Colonic mucosa (tissue), 4 donors: ENCODE data around the gene SLC9A4. TPM values are rescaled to one million over a fixed set of nuclear protein-coding genes. Genes with fewer than 3 reads are reported as not detected.

Experiments used
- DNase-seq: peaks from one replicate; pipeline ENCODE4 v3.0.0-alpha.2; 2020
- H3K27ac ChIP-seq: fragments of 200-600 bp; one replicate; pipeline ENCODE4 v1.8.0; 2021
- H3K27me3 ChIP-seq: fragments of 200-600 bp; one replicate; pipeline ENCODE4 v1.8.0; 2021
- H3K36me3 ChIP-seq: fragments of 200-600 bp; one replicate; pipeline ENCODE4 v1.8.0; 2021
- H3K4me1 ChIP-seq: fragments of 200-600 bp; one replicate; pipeline ENCODE4 v1.8.0; 2021; ENCODE audit warnings: mild to moderate bottlenecking
- H3K4me3 ChIP-seq: fragments of 200-600 bp; one replicate; pipeline ENCODE4 v1.8.0; 2021
- H3K9ac ChIP-seq, 2 donors: one replicate each; pipeline ENCODE4 v1.7.0; 2013; ENCODE audit warnings: control low read depth in 2 of 2, low read depth in 2 of 2, low read length in 2 of 2
- H3K9me3 ChIP-seq: fragments of 200-600 bp; one replicate; pipeline ENCODE4 v1.8.0; 2021
- intact Hi-C: fragments of 100-400 bp; cut with DNase I; formaldehyde crosslinking; loops from one replicate; pipeline ENCODE4 v1.14.1; 2022
- microRNA-seq: library from miRNA; unstranded; fragments of <30 nt; microRNA quantifications from one replicate; pipeline ENCODE4, GENCODE V29; 2019
- total RNA-seq, 2 donors: library from RNA; stranded (reverse); fragmentation: NEBNext Ultra II Directional in 1 of 2; extraction: Animal tissue kit (Norgen Biotek cat#: 25700) in 1 of 2; gene quantifications; one replicate each; pipeline ENCODE4 v1.2.1, GENCODE V29; 2021
- TF ChIP-seq, protein P1 (sequence below): fragments of 200-600 bp; IDR thresholded peaks from one replicate; pipeline ENCODE4 v1.8.0; 2022; ENCODE audit warnings: antibody characterized with exemption, mild to moderate bottlenecking
- donor health status: healthy.
- donor health status: DM: no; HTN: no; CAD: no.
- donor health status: DM: no; HTN: no; CAD: no.

SLC9A4 gene
- total RNA-seq, 2 donors from 2014 or later = 0.15 TPM; not detected in 1

- no peaks in the 10 kb centered on the region for H3K9me3 ChIP-seq
- H3K9ac ChIP-seq = no peak overlapping the region
- no peak for DNase-seq
- H3K27ac ChIP-seq = no peak overlapping the region
- no peaks in the 10 kb centered on the region for H3K27me3 ChIP-seq
- TF ChIP-seq, protein P1, sequence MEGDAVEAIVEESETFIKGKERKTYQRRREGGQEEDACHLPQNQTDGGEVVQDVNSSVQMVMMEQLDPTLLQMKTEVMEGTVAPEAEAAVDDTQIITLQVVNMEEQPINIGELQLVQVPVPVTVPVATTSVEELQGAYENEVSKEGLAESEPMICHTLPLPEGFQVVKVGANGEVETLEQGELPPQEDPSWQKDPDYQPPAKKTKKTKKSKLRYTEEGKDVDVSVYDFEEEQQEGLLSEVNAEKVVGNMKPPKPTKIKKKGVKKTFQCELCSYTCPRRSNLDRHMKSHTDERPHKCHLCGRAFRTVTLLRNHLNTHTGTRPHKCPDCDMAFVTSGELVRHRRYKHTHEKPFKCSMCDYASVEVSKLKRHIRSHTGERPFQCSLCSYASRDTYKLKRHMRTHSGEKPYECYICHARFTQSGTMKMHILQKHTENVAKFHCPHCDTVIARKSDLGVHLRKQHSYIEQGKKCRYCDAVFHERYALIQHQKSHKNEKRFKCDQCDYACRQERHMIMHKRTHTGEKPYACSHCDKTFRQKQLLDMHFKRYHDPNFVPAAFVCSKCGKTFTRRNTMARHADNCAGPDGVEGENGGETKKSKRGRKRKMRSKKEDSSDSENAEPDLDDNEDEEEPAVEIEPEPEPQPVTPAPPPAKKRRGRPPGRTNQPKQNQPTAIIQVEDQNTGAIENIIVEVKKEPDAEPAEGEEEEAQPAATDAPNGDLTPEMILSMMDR = no peak
- intact Hi-C loops = no loop called here
- H3K4me3 ChIP-seq = no peak overlapping the region
- H3K36me3 ChIP-seq = no peaks in the 10 kb centered on the region
- H3K4me1 ChIP-seq = no peaks in the 10 kb centered on the region
These were observed 102.9 kb downstream of the SLC9A4 start for GRCh38 chr2:102575888-102576287.

GRCh38 chr2:102578376-102578775 is 105.3 kb downstream of the SLC9A4 start:
- DNase-seq = no peak
- Histone ChIP-seq H3K4me1 (no peaks in the 10 kb centered on the region), H3K36me3 (no peaks in the 10 kb centered on the region), H3K27ac (no peak overlapping the region), H3K4me3 (no peak overlapping the region), H3K9me3 (no peaks in the 10 kb centered on the region), H3K9ac (no peak overlapping the region), H3K27me3 (no peaks in the 10 kb centered on the region)
- intact Hi-C loops = no loop called here
- TF ChIP-seq, protein P1 = no peak

DNA sequence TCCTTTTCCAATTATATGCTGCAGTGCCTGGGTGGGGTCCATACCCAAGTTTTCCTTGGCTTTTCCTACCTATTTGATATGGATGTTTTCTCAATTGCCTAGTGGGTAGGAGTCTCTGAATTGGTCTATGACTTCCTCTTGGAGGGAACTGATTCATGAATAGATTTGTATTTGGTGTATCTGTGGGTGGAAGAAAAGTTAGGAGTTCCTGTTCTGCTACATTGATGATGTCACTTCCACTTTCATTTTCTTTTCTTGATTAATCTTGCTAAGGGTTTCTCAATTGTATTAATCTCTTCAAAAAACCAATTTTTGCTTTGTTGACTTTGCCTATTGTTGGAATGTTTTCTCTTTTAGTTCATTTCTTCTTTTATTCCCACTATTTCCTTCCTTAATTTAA is 108.9 kb downstream of the SLC9A4 start:
- TF ChIP-seq, protein P1 = no peak

DNA sequence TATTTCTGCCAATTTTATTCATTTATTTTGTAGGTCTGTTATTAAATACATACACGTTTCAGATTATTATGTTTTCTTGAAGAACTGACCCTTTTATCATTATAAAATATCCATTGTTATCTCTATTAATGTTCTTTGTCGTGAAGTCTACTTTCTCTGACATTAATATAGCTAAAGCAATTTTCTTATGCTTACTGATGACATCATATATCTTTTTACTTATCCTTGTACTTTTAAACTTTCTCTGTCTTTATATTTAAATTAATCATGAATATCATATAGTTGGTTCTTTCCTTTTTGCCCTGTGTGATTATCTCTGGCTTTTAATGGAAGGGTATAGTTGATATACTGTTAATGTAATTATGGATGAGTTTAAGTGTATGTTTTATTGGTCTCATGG is 109.8 kb downstream of the SLC9A4 start:
- DNase-seq = no peak
- Histone ChIP-seq H3K36me3 (no peaks in the 10 kb centered on the region), H3K9me3 (no peaks in the 10 kb centered on the region), H3K27me3 (no peaks in the 10 kb centered on the region), H3K9ac (no peak overlapping the region), H3K4me1 (no peaks in the 10 kb centered on the region), H3K4me3 (no peak overlapping the region), H3K27ac (no peak overlapping the region)
- intact Hi-C loops = no loop called here
- TF ChIP-seq, protein P1 = no peak

More for the DNA sequence above, 108.9 kb downstream of the SLC9A4 start:
- no peak for DNase-seq
- Histone ChIP-seq H3K27me3 (no peaks in the 10 kb centered on the region), H3K36me3 (no peaks in the 10 kb centered on the region), H3K9ac (no peak overlapping the region), H3K4me1 (no peaks in the 10 kb centered on the region), H3K4me3 (no peak overlapping the region), H3K9me3 (no peaks in the 10 kb centered on the region), H3K27ac (no peak overlapping the region)
- intact Hi-C loops = no loop called here

Small RNAs within 50 kb of the gene (microRNA-seq; reads per million reads assigned to microRNA genes)
- 4.4 reads per million for gene MIR4772

Other genes with a start within 250 kb of the SLC9A4 start
- 1 to 10 TPM; 1.2 to 2.1 TPM for gene IL1RL1, start 161.7 kb upstream of the SLC9A4 start, total RNA-seq
- gene IL18R1, start 117.4 kb upstream of the SLC9A4 start, total RNA-seq = 1 to 10 TPM; 1.1 to 3.0 TPM
- gene IL18RAP, start 50.1 kb upstream of the SLC9A4 start, total RNA-seq = under 1 TPM; 0.42 to 0.69 TPM
- 10 to 100 TPM; 58.4 to 76.2 TPM for gene SLC9A2, start 146.3 kb downstream of the SLC9A4 start, total RNA-seq